DND-41 (cell line): ENCODE results near the gene VSIG1.

Experiments
- ATAC-seq: fragments of 200-7000 bp; cut with Tn5 transposase; 3 replicates; pipeline ENCODE4 v1.9.1; 2021; ENCODE audit warnings: low read depth; ENCODE audit not compliant: insufficient read depth
- DNase-seq: peaks from one replicate; pipeline ENCODE4 v3.0.0-alpha.2; 2020
- H2AFZ ChIP-seq: 2 replicates; pipeline ENCODE4 v1.6.0; 2012; ENCODE audit warnings: low read depth, low read length
- H3K27ac ChIP-seq: 2 replicates; pipeline ENCODE4 v1.5.1; 2012; ENCODE audit warnings: low read length, inconsistent platforms
- H3K27me3 ChIP-seq: fragments of 200-600 bp; sonication (generic); 2 replicates; pipeline ENCODE4 v1.6.0; 2012; ENCODE audit warnings: low read length, mild to moderate bottlenecking, inconsistent platforms; ENCODE audit not compliant: insufficient read depth, poor library complexity
- H3K36me3 ChIP-seq: 2 replicates; pipeline ENCODE4 v1.5.1; 2012; ENCODE audit warnings: low read length, inconsistent platforms; ENCODE audit not compliant: insufficient read depth
- H3K4me1 ChIP-seq: 2 replicates; pipeline ENCODE4 v1.5.1; 2012; ENCODE audit warnings: mild to moderate bottlenecking, low read length; ENCODE audit not compliant: insufficient read depth
- H3K4me2 ChIP-seq: 2 replicates; pipeline ENCODE4 v1.6.0; 2012; ENCODE audit warnings: mild to moderate bottlenecking, moderate library complexity, low read length, inconsistent platforms; ENCODE audit not compliant: insufficient read depth
- H3K4me3 ChIP-seq, 2 experiments: fragments of 200-600 bp in 1 of 2; shearing (Covaris generic) in 1 of 2; 2 replicates each; pipeline ENCODE4 v1.5.1; 2012 to 2016; ENCODE audit warnings: inconsistent platforms in 2 of 2, low read length in 2 of 2, mild to moderate bottlenecking in 2 of 2, low read depth in 1 of 2, moderate library complexity in 1 of 2
- H3K79me2 ChIP-seq: 2 replicates; pipeline ENCODE4 v1.6.0; 2012; ENCODE audit warnings: low read length, inconsistent platforms; ENCODE audit not compliant: insufficient read depth
- H3K9ac ChIP-seq: 2 replicates; pipeline ENCODE4 v1.6.0; 2012; ENCODE audit warnings: low read depth, mild to moderate bottlenecking, inconsistent platforms, low read length, moderate library complexity
- H3K9me3 ChIP-seq: 2 replicates; pipeline ENCODE4 v1.5.1; 2012; ENCODE audit warnings: low read length, moderate library complexity, mild to moderate bottlenecking, inconsistent platforms; ENCODE audit not compliant: insufficient read depth, severe bottlenecking
- H4K20me1 ChIP-seq: 2 replicates; pipeline ENCODE4 v1.6.0; 2012; ENCODE audit warnings: low read length; ENCODE audit not compliant: insufficient read depth
- CTCF ChIP-seq: IDR thresholded peaks from 2 replicates; pipeline ENCODE4 v1.5.1; 2012; ENCODE audit warnings: borderline replicate concordance, low read length, moderate library complexity, mild to moderate bottlenecking; ENCODE audit not compliant: poor library complexity, severe bottlenecking; ENCODE audit errors: extremely low read depth
- EZH2 ChIP-seq: IDR thresholded peaks from 3 replicates; pipeline ENCODE4 v1.6.1; 2012; ENCODE audit warnings: borderline replicate concordance, low read depth, mild to moderate bottlenecking, moderate library complexity, low read length, inconsistent platforms; ENCODE audit not compliant: severe bottlenecking

VSIG1 gene

GRCh38 chrX:108020631-108021030, 24.2 kb upstream of the VSIG1 start:
- H3K36me3 ChIP-seq: no peaks in the 10 kb centered on the region
- DNase-seq (no peak), ATAC-seq (no peak)
- no peak overlapping the region for H3K9ac ChIP-seq
- TF ChIP-seq CTCF (peak; percentile 50), EZH2 (no peak)
- no peak overlapping the region for H2AFZ ChIP-seq
- no peak overlapping the region for H3K27ac ChIP-seq
- H4K20me1 ChIP-seq: no peaks in the 10 kb centered on the region
- no peaks in the 10 kb centered on the region for H3K4me1 ChIP-seq
- no peaks in the 10 kb centered on the region for H3K79me2 ChIP-seq
- H3K4me2 ChIP-seq: no peak overlapping the region
- no peak overlapping the region for H3K4me3 ChIP-seq
- no peaks in the 10 kb centered on the region for H3K9me3 ChIP-seq
- no peaks in the 10 kb centered on the region for H3K27me3 ChIP-seq

- no peaks in the 10 kb centered on the region for H3K9me3 ChIP-seq
- TF ChIP-seq CTCF (no peak), EZH2 (no peak)
- no peak for DNase-seq
- no peaks in the 10 kb centered on the region for H4K20me1 ChIP-seq
- no peak overlapping the region for H3K4me3 ChIP-seq
- no peak overlapping the region for H3K4me2 ChIP-seq
- H3K27ac ChIP-seq: no peak overlapping the region
- no peaks in the 10 kb centered on the region for H3K27me3 ChIP-seq
- ATAC-seq: no peak
- no peaks in the 10 kb centered on the region for H3K79me2 ChIP-seq
- H3K36me3 ChIP-seq: no peaks in the 10 kb centered on the region
- H3K4me1 ChIP-seq: no peaks in the 10 kb centered on the region
- no peak overlapping the region for H2AFZ ChIP-seq
- H3K9ac ChIP-seq: no peak overlapping the region
These were observed 22.3 kb upstream of the VSIG1 start for GRCh38 chrX:108022491-108023089.

GRCh38 chrX:108025376-108025775, 19.5 kb upstream of the VSIG1 start:
- no peak overlapping the region for H3K4me2 ChIP-seq
- no peaks in the 10 kb centered on the region for H3K79me2 ChIP-seq
- ATAC-seq: no peak
- no peak overlapping the region for H3K27ac ChIP-seq
- H2AFZ ChIP-seq: no peak overlapping the region
- no peaks in the 10 kb centered on the region for H4K20me1 ChIP-seq
- H3K36me3 ChIP-seq: no peaks in the 10 kb centered on the region
- no peak overlapping the region for H3K4me3 ChIP-seq
- no peak overlapping the region for H3K9ac ChIP-seq
- TF ChIP-seq CTCF (no peak), EZH2 (no peak)
- no peaks in the 10 kb centered on the region for H3K27me3 ChIP-seq
- DNase-seq: no peak
- no peaks in the 10 kb centered on the region for H3K4me1 ChIP-seq
- H3K9me3 ChIP-seq: no peaks in the 10 kb centered on the region
